Epithelial cell of esophagus (primary cell): ENCODE data around the gene BCL2L13.

Experiments
- DNase-seq: peaks from one replicate; pipeline ENCODE4 v3.0.0; 2010; ENCODE audit warnings: low read depth
- H3K4me3 ChIP-seq: 2 replicates; pipeline ENCODE4 v1.5.1; 2011; ENCODE audit warnings: mild to moderate bottlenecking, low read length, control low read depth
- TF ChIP-seq, protein P1 (sequence below): IDR thresholded peaks from 2 replicates; pipeline ENCODE4 v1.5.1; 2011; ENCODE audit warnings: low read depth, mild to moderate bottlenecking, low read length, control low read depth, inconsistent platforms; ENCODE audit not compliant: insufficient read depth; ENCODE audit errors: missing control alignments

Gene BCL2L13

DNA sequence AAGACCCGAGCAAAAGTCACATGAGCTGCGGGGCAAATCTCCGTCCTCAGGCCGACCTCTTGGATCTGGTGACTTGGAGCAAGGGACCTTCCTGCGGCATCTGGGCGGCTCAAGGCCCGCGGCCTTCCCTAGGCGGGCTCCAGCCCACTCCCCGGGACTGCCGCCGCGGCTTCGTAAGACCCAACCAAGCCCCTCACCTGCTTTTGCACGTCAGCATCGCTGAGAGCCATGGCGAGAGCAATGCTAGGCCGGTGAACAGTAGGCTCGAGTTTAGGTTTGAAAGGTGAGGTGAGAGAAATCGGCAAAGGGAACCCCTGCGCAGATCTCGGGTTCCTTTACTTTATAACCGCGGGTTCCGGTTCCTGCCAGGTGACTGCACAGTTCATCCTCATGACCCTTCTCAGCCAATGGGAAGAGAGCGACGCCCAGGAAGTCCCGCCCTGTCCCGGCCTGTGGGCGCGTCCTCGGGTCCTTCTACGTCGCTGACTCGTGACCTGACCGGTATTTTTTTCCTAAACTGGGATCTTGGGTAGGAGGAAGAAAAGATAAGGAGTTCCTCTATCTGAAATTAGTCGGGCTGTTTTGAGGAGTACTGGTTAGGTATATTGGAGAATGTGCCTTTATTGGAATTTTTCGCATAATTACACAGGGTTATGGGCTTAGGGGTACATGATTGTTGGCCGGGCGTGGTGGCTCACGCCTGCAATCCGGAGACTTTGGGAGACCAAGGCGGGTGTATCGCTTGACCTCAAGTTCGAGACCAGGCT lies 10.0 kb upstream of the BCL2L13 start, which contains the start of gene ATP6V1E1:
ATP6V1E1 (minus strand) TSS at position 344 of the 767 bp plus-strand sequence; CDS start at position 230, 114 bp downstream.
- TF ChIP-seq, protein P1, sequence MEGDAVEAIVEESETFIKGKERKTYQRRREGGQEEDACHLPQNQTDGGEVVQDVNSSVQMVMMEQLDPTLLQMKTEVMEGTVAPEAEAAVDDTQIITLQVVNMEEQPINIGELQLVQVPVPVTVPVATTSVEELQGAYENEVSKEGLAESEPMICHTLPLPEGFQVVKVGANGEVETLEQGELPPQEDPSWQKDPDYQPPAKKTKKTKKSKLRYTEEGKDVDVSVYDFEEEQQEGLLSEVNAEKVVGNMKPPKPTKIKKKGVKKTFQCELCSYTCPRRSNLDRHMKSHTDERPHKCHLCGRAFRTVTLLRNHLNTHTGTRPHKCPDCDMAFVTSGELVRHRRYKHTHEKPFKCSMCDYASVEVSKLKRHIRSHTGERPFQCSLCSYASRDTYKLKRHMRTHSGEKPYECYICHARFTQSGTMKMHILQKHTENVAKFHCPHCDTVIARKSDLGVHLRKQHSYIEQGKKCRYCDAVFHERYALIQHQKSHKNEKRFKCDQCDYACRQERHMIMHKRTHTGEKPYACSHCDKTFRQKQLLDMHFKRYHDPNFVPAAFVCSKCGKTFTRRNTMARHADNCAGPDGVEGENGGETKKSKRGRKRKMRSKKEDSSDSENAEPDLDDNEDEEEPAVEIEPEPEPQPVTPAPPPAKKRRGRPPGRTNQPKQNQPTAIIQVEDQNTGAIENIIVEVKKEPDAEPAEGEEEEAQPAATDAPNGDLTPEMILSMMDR = no peak
- peak within 1 kb of the TSS; percentile 94 for H3K4me3 ChIP-seq
- DNase-seq = peak; percentile 98

DNA sequence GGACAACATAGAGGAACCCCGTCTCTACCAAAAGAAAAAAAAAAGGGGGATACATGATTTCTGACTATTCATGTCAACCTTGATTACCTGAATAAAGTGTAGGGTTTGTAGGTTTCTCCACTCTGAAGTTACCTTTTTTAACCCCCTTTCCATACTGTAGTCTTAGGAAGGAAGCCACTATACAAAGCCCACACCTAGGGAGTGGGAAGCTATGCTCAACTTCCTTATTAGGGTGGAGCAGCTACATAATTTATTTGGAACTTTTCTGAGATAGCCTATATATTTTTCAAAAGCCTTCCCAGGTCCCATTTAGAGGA lies 9.4 kb upstream of the BCL2L13 start:
- DNase-seq = no peak
- TF ChIP-seq, protein P1 = no peak
- peak overlapping the region; percentile 94 for H3K4me3 ChIP-seq

DNA sequence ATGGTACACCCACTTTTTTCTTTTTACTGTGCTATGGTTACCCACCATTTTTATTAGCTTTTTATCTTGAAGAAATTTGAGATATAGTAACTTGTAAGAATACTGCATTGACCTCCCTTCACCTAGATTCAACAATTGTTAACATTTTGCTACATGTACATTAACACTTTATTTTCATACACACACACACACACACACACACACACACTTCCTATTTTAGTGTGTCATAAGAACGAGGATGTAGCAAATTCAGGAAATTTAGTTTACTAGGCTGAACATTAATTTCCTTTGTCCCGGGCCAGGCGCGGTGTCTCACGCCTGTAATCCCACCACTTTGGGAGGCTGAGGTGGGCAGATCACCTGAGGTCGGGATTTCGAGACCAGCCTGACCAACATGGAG lies 8.9 kb upstream of the BCL2L13 start:
- TF ChIP-seq, protein P1 = no peak
- no peak for DNase-seq
- no peak overlapping the region for H3K4me3 ChIP-seq

DNA sequence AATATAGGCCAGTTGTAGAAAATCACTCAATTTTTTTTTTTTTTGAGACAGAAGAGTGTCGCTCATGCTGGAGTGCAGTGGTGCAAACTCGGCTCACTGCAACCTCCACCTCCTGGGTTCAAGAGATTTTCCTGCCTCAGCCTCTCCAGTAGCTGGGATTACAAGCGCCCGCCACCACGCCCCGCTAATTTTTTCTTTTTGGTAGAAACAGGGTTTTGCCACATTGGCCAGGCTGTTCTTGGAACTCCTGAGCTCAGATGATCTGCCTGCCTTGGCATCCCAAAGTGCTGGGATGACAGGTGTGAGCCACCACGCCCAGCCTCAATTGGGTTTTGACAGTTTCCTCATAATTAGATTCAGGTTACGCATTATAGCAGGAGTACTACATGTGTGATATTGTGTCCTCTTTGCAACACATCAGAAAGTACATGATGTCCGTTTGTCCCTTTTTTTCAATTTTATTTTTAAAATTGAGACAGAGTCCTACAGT lies 7.4 kb upstream of the BCL2L13 start:
- TF ChIP-seq, protein P1 = no peak
- DNase-seq = no peak
- H3K4me3 ChIP-seq = no peak overlapping the region

DNA sequence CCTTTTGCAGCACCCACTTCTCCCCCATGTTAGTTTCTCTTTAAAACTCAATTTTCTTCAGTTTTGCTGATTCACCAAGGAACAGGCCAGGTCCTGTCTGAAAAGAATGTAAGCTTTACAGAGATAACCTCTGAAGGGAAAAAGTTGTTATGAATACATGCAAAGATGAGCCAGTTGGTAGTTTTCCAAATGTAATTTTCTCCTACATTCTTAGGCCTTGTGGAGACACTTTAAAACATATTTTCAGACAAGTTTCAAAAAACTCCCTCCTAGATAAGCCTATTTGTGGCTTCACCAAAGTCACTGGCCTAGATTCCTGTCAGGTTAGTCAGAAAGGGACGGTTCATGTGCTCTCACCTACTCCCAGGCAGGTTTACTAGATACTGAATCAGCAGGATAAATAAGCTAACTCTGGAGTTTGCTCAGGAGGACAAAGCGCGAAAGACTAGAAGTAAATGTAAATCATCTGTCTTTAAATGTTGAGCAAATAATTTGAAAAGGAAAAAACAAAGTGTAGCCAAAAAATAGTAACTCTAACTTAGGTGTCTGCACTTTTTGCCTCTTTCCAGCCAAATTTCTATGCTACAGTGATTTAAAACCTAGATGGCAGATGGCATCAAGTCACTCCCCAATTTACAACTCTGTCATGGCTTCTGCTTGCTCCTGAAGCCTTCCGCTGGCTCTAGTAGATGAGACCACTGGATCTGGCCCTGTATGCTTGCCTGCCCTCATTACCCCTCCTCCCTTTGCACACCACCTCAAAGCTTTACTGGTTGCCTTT lies 5.2 kb upstream of the BCL2L13 start:
- H3K4me3 ChIP-seq = no peak overlapping the region
- DNase-seq = peak; percentile 97
- TF ChIP-seq, protein P1 = no peak

DNA sequence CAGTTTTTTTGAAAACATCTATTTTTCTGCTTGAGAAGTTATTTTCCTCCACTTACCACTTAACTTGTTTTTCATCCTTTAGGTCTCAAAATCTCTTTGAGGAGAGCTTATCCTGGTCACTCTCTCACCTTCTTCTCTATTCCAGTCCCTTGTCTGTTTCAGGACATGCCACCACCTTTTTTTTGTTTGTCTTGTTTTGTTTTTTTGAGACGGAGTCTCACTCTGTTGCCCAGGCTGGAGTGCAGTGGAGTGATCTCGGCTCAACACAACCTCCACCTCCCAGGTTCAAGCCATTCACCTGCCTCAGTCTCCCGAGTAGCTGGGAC lies 4.6 kb upstream of the BCL2L13 start:
- DNase-seq = no peak
- no peak overlapping the region for H3K4me3 ChIP-seq
- TF ChIP-seq, protein P1 = no peak
